H1 (cell line): ENCODE results near the gene ELFN1. TPM values are rescaled to one million over a fixed set of nuclear protein-coding genes. Genes with fewer than 3 reads are reported as not detected.

Source experiments
- CHD1 ChIP-seq: IDR thresholded peaks from 2 replicates; pipeline ENCODE4 v1.6.1; 2012; ENCODE audit warnings: low read depth, low read length, improper control_type of control experiment
- MAFK ChIP-seq: IDR thresholded peaks from 2 replicates; pipeline ENCODE4 v1.6.1; 2012; ENCODE audit warnings: low read depth, mild to moderate bottlenecking, improper control_type of control experiment, low read length
- TCF12 ChIP-seq: IDR thresholded peaks from 2 replicates; pipeline ENCODE4 v1.6.1; 2011; ENCODE audit warnings: low read depth, mild to moderate bottlenecking, low read length
- TEAD4 ChIP-seq: IDR thresholded peaks from 2 replicates; pipeline ENCODE4 v1.6.1; 2012; ENCODE audit warnings: low read depth, low read length, inconsistent platforms, mixed read lengths
- polyA plus RNA-seq, 7 experiments: library from polyadenylated mRNA; depleted of rRNA in 3 of 7; stranded (reverse) in 5 of 7; unstranded in 2 of 7; fragments of >200 nt in 5 of 7; fragments of 200-250 nt in 2 of 7; gene quantifications; 1 replicate in 5 of 7; 2 replicates in 1 of 7; 4 replicates in 1 of 7; pipeline versions ENCODE4 v1.2.1 to v1.2.3, GENCODE V29; 2011 to 2013; ENCODE audit warnings: missing spikeins in 2 of 7, mixed read lengths in 2 of 7
- total RNA-seq: library from RNA; stranded (reverse); fragmentation: NEBNext Ultra II Directional; extraction: Animal tissue kit (Norgen Biotek cat#: 25700); gene quantifications from 2 replicates; pipeline ENCODE4 v1.2.1, GENCODE V29; 2021

ELFN1 gene
- total and polyA plus RNA-seq, 2 of the 8 experiments (the other 6 are each of a cell fraction or from before 2014, with no cell fraction given) = 2.0 to 4.5 TPM

- no peak for TF ChIP-seq TCF12
- no peak for TF ChIP-seq CHD1
- no peak for TF ChIP-seq TEAD4
- no peak for TF ChIP-seq MAFK
These were observed 15.2 kb upstream of the ELFN1 start (continued) for GRCh38 chr7:1654738-1655475.
